ENCODE data around the gene GSG1. TPM values are rescaled to one million over a fixed set of nuclear protein-coding genes. Genes with fewer than 3 reads are reported as not detected.
"Not testable (repeated sequence)": the region's sequence is repeated elsewhere in the genome, so short reads cannot be mapped to it uniquely, and the experiment has no call there.

Gene GSG1
- total RNA-seq, 2 donors from 2014 or later, result not detected

GRCh38 chr12:13060581-13060980, 42.9 kb downstream of the GSG1 start:
- H3K9ac ChIP-seq (ENCODE audit: low read depth in 2 of 2, low read length in 2 of 2), result no peak overlapping the region
- no peak overlapping the region for H3K27ac ChIP-seq
- H3K36me3 ChIP-seq, result no peaks in the 10 kb centered on the region
- DNase-seq, result no peak
- intact Hi-C loops (cut with DNase I), result no loop called here
- H3K9me3 ChIP-seq, result no peaks in the 10 kb centered on the region
- no peaks in the 10 kb centered on the region for H3K4me1 ChIP-seq
- TF ChIP-seq CTCF (IDR thresholded peaks at IDR 0.05), result no peak
- no peaks in the 10 kb centered on the region for H3K27me3 ChIP-seq
- no peak overlapping the region for H3K4me3 ChIP-seq

GRCh38 chr12:13053617-13054016, 49.9 kb downstream of the GSG1 start:
- H3K36me3 ChIP-seq; H3K4me1 ChIP-seq; intact Hi-C loops (cut with DNase I); H3K4me3 ChIP-seq; H3K9ac ChIP-seq (ENCODE audit: low read depth in 2 of 2, low read length in 2 of 2); DNase-seq; H3K9me3 ChIP-seq; H3K27ac ChIP-seq: not testable (repeated sequence)
- peaks cover 19% of the 10 kb centered on the region for H3K27me3 ChIP-seq

GRCh38 chr12:13052421-13052820, 51.0 kb downstream of the GSG1 start:
- H3K9me3 ChIP-seq, result no peaks in the 10 kb centered on the region
- intact Hi-C loops (cut with DNase I), result no loop called here
- H3K4me1 ChIP-seq, result no peaks in the 10 kb centered on the region
- no peak overlapping the region for H3K4me3 ChIP-seq
- H3K27ac ChIP-seq, result no peak overlapping the region
- peaks cover 19% of the 10 kb centered on the region for H3K27me3 ChIP-seq
- DNase-seq, result no peak
- no peak for TF ChIP-seq CTCF (IDR thresholded peaks at IDR 0.05)
- no peaks in the 10 kb centered on the region for H3K36me3 ChIP-seq
- no peak overlapping the region for H3K9ac ChIP-seq (ENCODE audit: low read depth in 2 of 2, low read length in 2 of 2)

- no peak overlapping the region for H3K27ac ChIP-seq
Measured at GRCh38 chr12:13049816-13050215, 53.7 kb downstream of the GSG1 start.

GRCh38 chr12:13046964-13047363, 56.5 kb downstream of the GSG1 start:
- Histone ChIP-seq H3K9ac (ENCODE audit: low read depth in 2 of 2, low read length in 2 of 2) (no peak overlapping the region), H3K27ac (no peak overlapping the region), H3K4me3 (no peak overlapping the region), H3K36me3 (no peaks in the 10 kb centered on the region), H3K27me3 (peaks cover 41% of the 10 kb centered on the region), H3K4me1 (no peaks in the 10 kb centered on the region), H3K9me3 (no peaks in the 10 kb centered on the region)
- no peak for DNase-seq
- intact Hi-C loops (cut with DNase I), result no loop called here
- TF ChIP-seq CTCF (IDR thresholded peaks at IDR 0.05), result no peak

More at GRCh38 chr12:13049816-13050215, 53.7 kb downstream of the GSG1 start:
- intact Hi-C loops (cut with DNase I), result no loop called here
- Histone ChIP-seq H3K36me3 (no peaks in the 10 kb centered on the region), H3K9ac (ENCODE audit: low read depth in 2 of 2, low read length in 2 of 2) (no peak overlapping the region), H3K4me1 (no peaks in the 10 kb centered on the region), H3K4me3 (no peak overlapping the region), H3K9me3 (no peaks in the 10 kb centered on the region), H3K27me3 (peaks cover 34% of the 10 kb centered on the region)
- no peak for DNase-seq
- TF ChIP-seq CTCF (IDR thresholded peaks at IDR 0.05), result no peak

- Histone ChIP-seq H3K9ac (ENCODE audit: low read depth in 2 of 2, low read length in 2 of 2) (no peak overlapping the region), H3K36me3 (no peaks in the 10 kb centered on the region), H3K4me1 (no peaks in the 10 kb centered on the region), H3K27ac (no peak overlapping the region), H3K4me3 (no peak overlapping the region), H3K9me3 (no peaks in the 10 kb centered on the region), H3K27me3 (peaks cover 36% of the 10 kb centered on the region)
- DNase-seq, result no peak
- no peak for TF ChIP-seq CTCF (IDR thresholded peaks at IDR 0.05)
- intact Hi-C loops (cut with DNase I), result no loop called here
Measured at GRCh38 chr12:13045816-13046215, 57.7 kb downstream of the GSG1 start.

Measured in colonic mucosa (tissue), 4 donors.